Measurements from ENCODE around the gene KIAA1671.

The KIAA1671 gene

DNA sequence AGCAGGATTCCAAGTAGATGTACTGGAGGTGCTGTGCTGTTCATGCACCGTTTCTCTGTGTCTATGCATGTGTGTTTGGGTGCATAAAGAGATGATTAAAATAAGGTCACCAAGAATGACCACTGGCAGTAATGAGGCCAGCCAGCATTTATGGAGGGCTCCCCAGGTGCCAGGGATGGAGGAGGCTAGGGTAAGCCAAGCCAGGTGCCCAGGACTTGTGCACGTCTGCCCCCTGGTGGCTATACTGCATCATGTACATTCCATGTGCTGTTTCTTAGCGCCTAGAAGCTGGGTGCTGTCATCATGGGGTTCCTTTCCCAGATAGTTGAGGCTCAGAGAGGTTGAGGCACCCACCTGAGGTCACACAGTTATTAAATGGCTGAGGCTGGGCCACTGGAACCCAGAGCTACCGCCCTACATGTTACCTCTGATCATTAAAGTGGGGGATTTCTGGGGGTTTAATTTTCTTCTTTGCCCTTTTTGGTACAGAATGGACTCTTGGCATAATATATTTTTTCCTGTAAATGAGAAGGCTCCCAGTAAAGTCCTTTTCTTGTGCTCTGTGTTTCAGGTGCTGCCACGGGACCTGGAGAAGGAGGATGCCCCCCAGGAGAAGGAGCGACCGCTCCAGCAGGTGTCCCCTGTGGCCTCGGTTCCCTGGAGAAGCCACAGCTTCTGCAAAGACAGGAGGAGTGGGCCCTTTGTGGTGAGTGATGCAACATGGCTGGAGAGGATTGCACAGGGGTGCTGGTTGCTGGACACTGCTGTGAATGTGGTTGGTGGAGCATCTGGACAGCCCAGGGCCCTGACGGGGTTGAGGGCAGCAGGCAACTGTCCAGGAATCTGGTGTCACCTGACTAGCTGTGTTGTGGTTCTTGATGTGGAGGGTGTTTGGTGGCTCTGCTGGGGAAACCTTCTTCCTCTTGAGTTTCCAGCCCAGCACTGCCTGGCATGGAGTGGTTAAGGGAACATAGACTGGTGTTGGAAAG is 96.4 kb downstream of the KIAA1671 start:
- Mint-ChIP-seq H3K27me3 (peaks cover 2% of the 10 kb centered on the region), H3K4me3 (no peak overlapping the region), H3K4me1 (peaks cover 9% of the 10 kb centered on the region), H3K9me3 (peaks cover 12% of the 10 kb centered on the region), H3K36me3 (ENCODE audit: low read depth) (peaks cover 3% of the 10 kb centered on the region), H3K27ac (no peak overlapping the region)
- DNase-seq (peak; percentile 77), ATAC-seq (peak; percentile 82)

DNA sequence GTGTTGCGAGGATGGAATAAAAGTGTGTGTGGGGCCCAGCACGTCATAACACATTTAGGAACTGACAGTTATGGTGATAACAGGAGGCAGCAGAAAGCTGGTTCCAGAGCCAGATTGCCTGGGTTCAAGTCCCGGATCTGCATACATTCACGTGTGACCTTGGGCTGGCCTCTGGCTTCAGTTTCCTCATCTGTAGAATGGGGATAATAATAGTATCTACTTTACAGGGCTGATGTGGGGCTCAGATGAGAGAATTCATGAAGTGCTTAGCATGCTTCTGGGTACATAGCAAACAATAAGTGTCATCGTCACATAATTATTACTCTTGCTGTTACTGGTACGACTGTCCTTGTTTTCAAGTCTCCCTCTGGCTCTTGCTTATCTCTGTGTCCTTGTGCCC is 97.3 kb downstream of the KIAA1671 start:
- Mint-ChIP-seq H3K9me3 (peaks cover 12% of the 10 kb centered on the region), H3K27ac (no peak overlapping the region), H3K27me3 (peaks cover 2% of the 10 kb centered on the region), H3K4me3 (no peak overlapping the region), H3K36me3 (ENCODE audit: low read depth) (peaks cover 3% of the 10 kb centered on the region), H3K4me1 (peaks cover 16% of the 10 kb centered on the region)
- DNase-seq, result no peak
- ATAC-seq, result no peak

DNA sequence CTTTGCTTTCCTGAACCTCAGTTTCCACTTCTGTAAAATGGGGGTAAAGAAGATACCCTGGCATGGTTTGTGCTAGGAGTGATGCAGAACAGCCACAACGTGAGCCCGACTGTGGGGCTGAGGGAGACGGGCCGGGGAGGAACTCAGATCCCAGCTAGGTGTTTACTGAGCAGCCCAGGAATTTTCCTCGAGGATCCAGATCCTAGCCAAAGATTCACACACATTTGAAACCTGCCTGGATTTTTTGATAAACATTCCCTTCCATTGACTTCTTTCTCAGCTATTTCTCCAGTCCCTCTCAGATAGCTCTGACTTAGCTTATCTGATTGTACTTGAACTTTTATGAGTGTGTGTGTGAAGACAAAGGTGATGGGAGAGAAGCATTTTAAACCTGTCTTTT is 98.0 kb downstream of the KIAA1671 start:
- H3K36me3 Mint-ChIP-seq (ENCODE audit: low read depth), result peaks cover 3% of the 10 kb centered on the region
- no peak for ATAC-seq
- H3K27ac Mint-ChIP-seq, result no peak overlapping the region
- no peak for DNase-seq
- peaks cover 2% of the 10 kb centered on the region for H3K27me3 Mint-ChIP-seq
- peaks cover 24% of the 10 kb centered on the region for H3K4me1 Mint-ChIP-seq
- peaks cover 12% of the 10 kb centered on the region for H3K9me3 Mint-ChIP-seq
- no peak overlapping the region for H3K4me3 Mint-ChIP-seq

DNA sequence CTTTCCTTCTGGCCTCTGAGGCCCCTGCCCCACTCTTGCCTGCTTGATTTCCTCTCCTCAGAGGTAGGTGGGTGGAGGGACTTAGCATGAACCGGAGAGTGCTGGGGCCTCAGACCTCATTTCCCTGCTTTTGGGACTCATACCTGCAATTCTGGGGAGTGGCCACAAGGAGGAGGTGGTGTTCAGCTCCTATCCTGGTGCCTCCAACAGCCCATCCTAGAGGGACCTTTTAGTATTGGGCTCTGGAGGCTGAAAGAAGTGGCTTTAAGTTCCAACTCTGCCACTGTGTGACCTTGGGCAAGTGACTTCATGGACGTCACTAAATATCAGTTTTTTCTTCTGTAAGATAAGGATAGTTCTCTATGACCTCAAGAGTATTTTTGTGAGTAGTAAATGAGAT is 98.6 kb downstream of the KIAA1671 start:
- H3K27me3 Mint-ChIP-seq, result peaks cover 2% of the 10 kb centered on the region
- H3K4me1 Mint-ChIP-seq, result peaks cover 25% of the 10 kb centered on the region
- peaks cover 3% of the 10 kb centered on the region for H3K36me3 Mint-ChIP-seq (ENCODE audit: low read depth)
- no peak overlapping the region for H3K4me3 Mint-ChIP-seq
- no peak for DNase-seq
- no peak for ATAC-seq
- no peak overlapping the region for H3K27ac Mint-ChIP-seq
- H3K9me3 Mint-ChIP-seq, result peaks cover 12% of the 10 kb centered on the region

DNA sequence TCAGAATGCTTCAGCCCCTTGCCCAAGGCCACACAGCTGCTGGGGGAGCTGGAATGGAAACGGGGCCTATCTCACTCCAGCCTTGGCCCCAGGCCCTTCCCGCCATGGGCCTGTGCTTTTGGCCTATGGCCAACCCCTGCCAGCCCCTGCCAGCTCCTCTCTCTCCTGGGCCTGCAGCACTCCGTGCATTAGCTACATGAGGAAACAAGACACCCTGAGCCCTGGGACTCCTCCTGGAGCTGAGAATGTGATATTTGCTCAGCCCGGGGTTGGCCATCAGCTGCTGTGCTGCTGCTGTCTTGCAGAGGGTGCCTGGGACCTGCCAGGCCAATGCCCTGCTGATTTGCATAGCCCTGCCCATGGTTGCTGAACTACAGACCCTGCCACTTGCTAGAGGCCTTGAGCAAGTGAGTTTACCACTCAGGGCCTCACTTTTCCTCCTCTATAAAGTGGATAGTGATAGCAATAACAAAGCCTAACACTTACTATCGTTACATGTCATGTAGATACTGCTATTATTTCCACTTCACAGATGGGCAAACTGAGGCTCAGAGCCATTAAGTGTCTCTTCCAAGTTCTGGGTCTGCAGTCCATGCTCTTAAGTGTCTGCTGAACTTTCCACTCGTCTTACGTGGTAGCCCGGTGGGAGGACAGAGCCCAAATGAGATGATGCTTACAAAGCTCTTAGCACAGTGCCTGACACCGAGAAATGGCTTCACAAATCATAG is 99.6 kb downstream of the KIAA1671 start:
- Mint-ChIP-seq H3K27me3 (peaks cover 2% of the 10 kb centered on the region), H3K9me3 (peaks cover 12% of the 10 kb centered on the region), H3K4me1 (peaks cover 31% of the 10 kb centered on the region), H3K4me3 (no peak overlapping the region), H3K36me3 (ENCODE audit: low read depth) (peaks cover 3% of the 10 kb centered on the region), H3K27ac (no peak overlapping the region)
- ATAC-seq (no peak), DNase-seq (no peak)

DNA sequence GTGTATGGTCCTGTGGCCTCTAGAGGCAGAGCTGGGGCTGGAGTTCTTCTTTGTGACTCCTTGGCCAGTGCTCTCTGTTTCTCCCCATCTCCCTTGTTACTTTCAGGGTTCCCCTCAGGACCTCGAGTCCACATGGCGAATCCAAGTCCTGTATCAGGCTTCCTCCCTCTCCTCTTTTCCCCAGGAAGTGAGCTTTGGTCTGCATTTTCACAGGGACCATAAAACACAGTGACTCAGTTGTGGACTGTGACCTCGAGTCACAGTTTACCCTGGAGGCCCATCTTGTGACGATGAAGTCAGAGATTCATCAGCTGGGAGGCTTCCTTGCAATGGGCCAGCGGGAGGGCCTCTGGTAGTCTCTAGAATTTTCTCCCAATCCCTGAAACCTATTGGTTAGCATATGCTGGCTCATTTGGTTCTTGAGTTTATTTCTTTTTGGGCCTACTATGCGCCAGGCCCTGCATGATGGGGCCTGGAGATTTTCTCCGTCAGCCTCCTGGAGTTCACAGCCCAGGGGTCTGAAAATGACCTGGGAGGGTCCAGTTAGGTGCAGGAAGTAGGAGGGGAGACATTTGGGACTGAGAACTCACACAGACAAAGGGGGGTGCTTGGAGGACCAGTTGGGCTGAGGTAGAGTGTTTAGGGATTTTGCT is 100.8 kb downstream of the KIAA1671 start:
- peaks cover 3% of the 10 kb centered on the region for H3K36me3 Mint-ChIP-seq (ENCODE audit: low read depth)
- ATAC-seq (no peak), DNase-seq (no peak)
- H3K27me3 Mint-ChIP-seq, result peaks cover 2% of the 10 kb centered on the region
- H3K4me1 Mint-ChIP-seq, result peaks cover 41% of the 10 kb centered on the region
- H3K27ac Mint-ChIP-seq, result no peak overlapping the region
- peaks cover 12% of the 10 kb centered on the region for H3K9me3 Mint-ChIP-seq
- H3K4me3 Mint-ChIP-seq, result no peak overlapping the region

DNA sequence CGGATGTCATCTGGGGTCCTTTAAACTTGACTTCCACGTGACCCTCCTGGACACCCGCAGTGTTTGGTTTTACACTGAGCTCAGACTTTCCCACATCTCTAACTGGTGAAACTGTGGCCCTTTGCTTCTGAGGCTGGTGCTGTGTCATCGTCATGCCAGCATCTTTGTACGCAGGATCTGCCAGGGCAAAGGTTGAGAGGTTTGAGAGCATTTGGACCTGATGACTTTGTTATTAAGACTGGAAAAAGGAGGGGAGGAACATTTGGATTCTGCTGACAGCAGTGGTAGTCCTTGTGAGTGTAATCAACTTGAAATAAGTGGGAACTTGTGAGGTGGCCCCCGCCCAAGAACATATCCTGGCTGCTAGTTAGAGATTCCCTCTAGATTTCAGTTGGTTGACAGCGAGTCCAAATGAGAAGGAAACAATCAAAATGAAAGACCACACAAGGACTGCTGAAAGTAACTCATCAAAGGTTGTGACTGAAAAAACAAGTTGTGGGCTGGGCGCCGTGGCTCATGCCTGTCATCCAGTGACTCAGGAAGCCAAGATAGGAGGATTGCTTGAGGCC is 102.5 kb downstream of the KIAA1671 start:
- peak overlapping the region; percentile 8 for H3K4me3 Mint-ChIP-seq
- DNase-seq, result peak; percentile 63
- H3K4me1 Mint-ChIP-seq, result peaks cover 51% of the 10 kb centered on the region
- peaks cover 2% of the 10 kb centered on the region for H3K27me3 Mint-ChIP-seq
- H3K9me3 Mint-ChIP-seq, result peaks cover 12% of the 10 kb centered on the region
- H3K27ac Mint-ChIP-seq, result peak overlapping the region; percentile 80
- peaks cover 3% of the 10 kb centered on the region for H3K36me3 Mint-ChIP-seq (ENCODE audit: low read depth)
- peak; percentile 83 for ATAC-seq

DNA sequence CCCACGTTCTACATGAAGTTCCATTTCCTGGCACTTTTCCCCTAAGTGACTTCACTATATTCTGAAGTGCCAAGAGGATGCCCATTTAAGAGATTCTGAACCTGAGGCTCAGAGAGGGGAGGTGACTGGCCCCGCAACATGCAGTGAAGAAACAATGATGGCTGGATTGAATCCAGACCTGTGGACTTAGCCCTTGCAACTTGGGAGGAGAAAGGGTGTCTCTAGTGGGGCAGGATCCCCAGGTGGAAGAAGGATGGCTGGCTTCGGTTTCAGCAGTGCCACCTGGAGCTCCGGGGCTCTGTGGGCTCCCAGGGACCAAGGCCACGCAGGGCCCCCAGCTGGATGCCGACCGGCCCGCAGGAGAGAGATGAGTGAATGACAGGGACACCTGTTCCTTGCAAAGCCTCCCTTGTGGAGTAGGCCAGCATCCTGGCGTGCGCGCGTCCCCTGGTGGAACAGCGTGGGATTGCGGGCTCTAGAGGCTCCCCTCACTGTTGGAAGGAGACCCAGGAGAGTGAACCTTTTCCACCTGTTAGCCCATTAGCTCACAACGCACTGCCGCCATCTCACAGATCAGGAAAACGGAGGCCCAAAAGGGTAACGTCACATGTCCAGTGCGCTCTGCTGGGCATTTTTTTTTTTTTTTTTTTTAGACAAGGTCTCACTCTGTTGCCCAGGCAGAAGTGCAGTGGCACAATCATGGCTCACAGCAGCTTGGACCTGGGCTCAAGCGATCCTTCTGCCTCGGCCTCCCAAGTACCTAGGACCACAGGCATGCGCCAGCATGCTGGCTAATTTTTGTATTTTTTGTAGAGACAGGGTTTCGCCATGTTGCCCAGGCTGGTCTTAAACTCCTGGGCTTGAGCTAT is 104.7 kb downstream of the KIAA1671 start:
- H3K4me1 Mint-ChIP-seq, result peaks cover 73% of the 10 kb centered on the region
- H3K4me3 Mint-ChIP-seq, result no peak overlapping the region
- H3K27me3 Mint-ChIP-seq, result no peaks in the 10 kb centered on the region
- no peaks in the 10 kb centered on the region for H3K36me3 Mint-ChIP-seq (ENCODE audit: low read depth)
- no peaks in the 10 kb centered on the region for H3K9me3 Mint-ChIP-seq
- H3K27ac Mint-ChIP-seq, result no peak overlapping the region
- peak; percentile 87 for DNase-seq
- ATAC-seq, result no peak

DNA sequence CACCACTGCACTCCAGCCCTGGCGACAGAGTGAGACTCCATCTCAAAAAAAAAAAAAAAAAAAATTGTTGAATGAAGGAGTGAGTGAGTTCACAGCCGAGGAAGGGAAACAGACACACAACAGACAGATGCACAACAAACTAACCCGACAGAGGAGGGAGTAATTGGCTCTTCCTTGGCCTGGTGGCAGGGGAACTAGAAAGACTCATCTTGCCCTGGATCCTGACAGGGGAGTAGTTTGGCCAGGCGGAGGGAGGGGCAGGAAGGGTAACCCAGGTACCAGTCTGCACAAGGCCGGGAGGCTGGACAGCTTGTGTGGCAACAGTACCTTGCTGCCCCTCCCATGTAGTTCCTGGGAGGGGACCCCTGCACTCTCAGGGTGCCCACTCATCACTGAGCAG is 106.9 kb downstream of the KIAA1671 start:
- peaks cover 76% of the 10 kb centered on the region for H3K4me1 Mint-ChIP-seq
- no peaks in the 10 kb centered on the region for H3K9me3 Mint-ChIP-seq
- no peaks in the 10 kb centered on the region for H3K36me3 Mint-ChIP-seq (ENCODE audit: low read depth)
- H3K4me3 Mint-ChIP-seq, result no peak overlapping the region
- ATAC-seq, result no peak
- no peaks in the 10 kb centered on the region for H3K27me3 Mint-ChIP-seq
- H3K27ac Mint-ChIP-seq, result no peak overlapping the region
- DNase-seq, result no peak

DNA sequence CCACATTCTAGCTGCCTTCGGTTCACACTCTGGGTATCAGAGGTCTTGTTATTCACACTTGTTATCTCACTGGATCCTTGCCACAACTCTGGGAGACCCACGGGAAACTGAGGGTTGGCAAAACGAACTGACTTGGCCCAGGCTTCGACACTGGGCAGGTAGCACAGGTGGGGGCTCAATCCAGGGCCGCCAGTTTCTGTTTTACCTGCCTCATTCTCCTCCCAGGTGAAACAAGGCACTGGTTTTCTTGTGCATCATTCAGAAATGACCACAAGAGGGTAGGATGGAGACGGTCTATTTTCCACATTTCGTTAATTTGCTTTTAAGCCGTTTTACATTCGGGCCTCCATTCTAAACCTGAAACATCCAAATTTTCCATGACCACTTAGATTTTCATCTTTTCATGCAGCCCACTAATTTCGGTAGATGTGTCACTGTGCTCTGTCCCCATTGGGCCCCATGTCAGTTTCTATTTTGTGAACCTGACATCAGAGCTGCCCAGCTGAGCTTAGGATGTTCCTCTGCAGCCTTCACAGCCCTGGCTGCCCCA is 108.1 kb downstream of the KIAA1671 start:
- H3K4me1 Mint-ChIP-seq, result peaks cover 69% of the 10 kb centered on the region
- H3K4me3 Mint-ChIP-seq, result peak overlapping the region; percentile 17
- no peaks in the 10 kb centered on the region for H3K9me3 Mint-ChIP-seq
- H3K27ac Mint-ChIP-seq, result peak overlapping the region; percentile 91
- DNase-seq, result peak; percentile 49
- ATAC-seq, result peak; percentile 83
- H3K36me3 Mint-ChIP-seq (ENCODE audit: low read depth), result no peaks in the 10 kb centered on the region
- no peaks in the 10 kb centered on the region for H3K27me3 Mint-ChIP-seq

DNA sequence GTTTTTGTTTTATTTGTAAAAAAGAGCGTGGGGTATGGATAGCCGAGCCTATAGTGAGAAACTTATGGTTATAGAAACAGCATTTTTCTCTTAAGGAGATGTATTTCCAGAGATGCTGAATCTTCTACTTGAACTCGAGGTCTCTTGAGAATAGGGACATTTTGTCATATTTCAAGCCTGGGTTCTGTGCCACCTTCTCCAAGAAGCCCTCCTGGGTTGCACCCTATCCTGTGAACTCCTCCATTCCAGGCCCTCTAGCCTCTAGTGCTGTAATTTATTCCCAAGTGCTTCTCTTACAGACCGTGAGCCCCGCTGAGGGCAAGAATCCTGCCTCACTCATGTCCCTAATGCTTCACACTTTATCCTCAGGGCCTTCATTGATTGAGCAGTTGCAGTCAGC is 108.6 kb downstream of the KIAA1671 start:
- Mint-ChIP-seq H3K4me3 (peak overlapping the region; percentile 53), H3K4me1 (peaks cover 71% of the 10 kb centered on the region)
- ATAC-seq, result no peak

DNA sequence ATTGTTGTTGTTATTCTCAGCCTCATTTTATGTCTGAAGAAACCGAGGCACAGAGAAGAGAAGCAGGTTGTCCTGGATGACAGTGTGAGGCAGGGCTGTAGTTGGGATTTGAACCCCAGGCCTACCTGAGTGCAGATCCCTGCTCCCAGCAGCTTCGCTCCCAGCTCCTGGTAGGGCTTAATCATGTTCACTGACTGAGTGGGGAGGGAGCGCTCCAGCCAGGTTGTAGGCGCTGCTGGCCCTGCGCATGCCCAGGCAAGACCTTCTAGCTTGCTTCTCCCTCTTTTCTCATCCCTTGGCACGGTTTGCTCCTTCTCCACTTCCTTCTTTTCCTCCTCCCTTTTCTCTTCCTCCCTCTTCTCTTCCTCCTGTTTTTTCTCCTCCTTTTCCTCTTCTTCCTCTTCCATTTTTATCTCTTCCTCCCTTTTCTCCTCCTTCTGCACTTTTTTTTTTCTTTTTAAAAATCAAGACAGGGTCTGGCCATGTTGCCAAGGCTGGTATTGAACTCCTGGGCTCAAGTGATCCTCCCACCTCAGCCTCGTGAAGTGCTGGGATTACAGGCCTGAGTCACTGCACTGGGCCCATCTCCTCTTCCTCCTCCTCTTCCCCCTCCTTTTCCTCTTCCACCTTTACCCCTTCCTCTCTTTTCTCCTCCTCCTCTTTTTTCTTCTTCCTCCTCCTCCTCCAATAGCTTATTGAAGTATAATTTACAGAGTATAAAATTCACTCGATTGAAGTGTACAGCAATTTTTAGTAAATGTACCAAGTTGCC is 109.3 kb downstream of the KIAA1671 start:
- Mint-ChIP-seq H3K27ac (peak overlapping the region; percentile 91), H3K9me3 (no peaks in the 10 kb centered on the region), H3K27me3 (no peaks in the 10 kb centered on the region), H3K4me1 (peaks cover 74% of the 10 kb centered on the region), H3K4me3 (peak overlapping the region; percentile 53), H3K36me3 (ENCODE audit: low read depth) (no peaks in the 10 kb centered on the region)
- ATAC-seq (no peak), DNase-seq (no peak)

More for the DNA sequence above, 108.6 kb downstream of the KIAA1671 start:
- Mint-ChIP-seq H3K36me3 (ENCODE audit: low read depth) (no peaks in the 10 kb centered on the region), H3K27ac (peak overlapping the region; percentile 91), H3K27me3 (no peaks in the 10 kb centered on the region), H3K9me3 (no peaks in the 10 kb centered on the region)
- DNase-seq, result no peak

Data from activated naive CD8-positive, alpha-beta T cell treated with anti-CD3 and anti-CD28 coated beads, Interleukin-2, amount 50 U/mL, for 24 hours (primary cell).